Loucy (cell line): ENCODE measurements around the gene DALRD3.

ENCODE experiments used
- H2AFZ ChIP-seq: fragments of 200-600 bp; sonication (generic); 2 replicates; pipeline ENCODE4 v1.6.0; 2016; ENCODE audit warnings: antibody characterized with exemption, mild to moderate bottlenecking, low read length, moderate library complexity
- H3F3A ChIP-seq: fragments of 200-600 bp; 2 replicates; pipeline ENCODE4 v1.6.0; 2016; ENCODE audit warnings: antibody characterized with exemption, low read depth, mild to moderate bottlenecking
- H3K27me3 ChIP-seq: fragments of 200-600 bp; sonication (generic); 2 replicates; pipeline ENCODE4 v1.6.1; 2014; ENCODE audit warnings: low read length, mild to moderate bottlenecking; ENCODE audit not compliant: insufficient read depth, poor library complexity, severe bottlenecking
- H3K36me3 ChIP-seq: fragments of 200-600 bp; sonication (generic); 2 replicates; pipeline ENCODE4 v1.6.1; 2016; ENCODE audit warnings: low read length; ENCODE audit not compliant: insufficient read depth
- H3K4me1 ChIP-seq: fragments of 200-600 bp; sonication (generic); 2 replicates; pipeline ENCODE4 v1.5.1; 2014; ENCODE audit warnings: low read length, mild to moderate bottlenecking; ENCODE audit not compliant: insufficient read depth, poor library complexity, severe bottlenecking
- H3K4me2 ChIP-seq: fragments of 200-600 bp; sonication (generic); 2 replicates; pipeline ENCODE4 v1.6.0; 2014; ENCODE audit warnings: antibody characterized with exemption, low read length, low read depth, mild to moderate bottlenecking; ENCODE audit not compliant: poor library complexity, severe bottlenecking
- H3K4me3 ChIP-seq: fragments of 200-600 bp; sonication (generic); 2 replicates; pipeline ENCODE4 v1.5.1; 2014; ENCODE audit warnings: low read length, mild to moderate bottlenecking, mixed read lengths; ENCODE audit not compliant: poor library complexity, severe bottlenecking
- H3K79me2 ChIP-seq: fragments of 200-600 bp; sonication (generic); 2 replicates; pipeline ENCODE4 v1.6.1; 2014; ENCODE audit warnings: low read length; ENCODE audit not compliant: insufficient read depth
- H3K9ac ChIP-seq: fragments of 200-600 bp; sonication (generic); 2 replicates; pipeline ENCODE4 v1.6.0; 2014; ENCODE audit warnings: mild to moderate bottlenecking, low read depth, low read length, moderate library complexity; ENCODE audit not compliant: poor library complexity, severe bottlenecking
- H3K9me2 ChIP-seq: fragments of 200-600 bp; sonication (generic); replicated peaks from 2 replicates; pipeline ENCODE4 v1.6.1; 2016; ENCODE audit warnings: low read depth, low read length, mixed read lengths
- H3K9me3 ChIP-seq: fragments of 200-600 bp; sonication (generic); 2 replicates; pipeline ENCODE4 v1.6.1; 2014; ENCODE audit warnings: mild to moderate bottlenecking, antibody characterized with exemption, low read length, low read depth; ENCODE audit not compliant: insufficient read depth
- H4K20me1 ChIP-seq: fragments of 200-600 bp; sonication (generic); 2 replicates; pipeline ENCODE4 v1.6.0; 2014; ENCODE audit warnings: antibody characterized with exemption, low read length, mild to moderate bottlenecking; ENCODE audit not compliant: insufficient read depth, poor library complexity, severe bottlenecking
- EZH2phosphoT487 ChIP-seq: fragments of 200-600 bp; IDR thresholded peaks from 2 replicates; pipeline ENCODE4 v1.6.1; 2018; ENCODE audit warnings: antibody characterized with exemption, mild to moderate bottlenecking, moderate library complexity, borderline replicate concordance
- TF ChIP-seq, protein P1 (sequence below): fragments of 200-600 bp; sonication (generic); conservative IDR thresholded peaks from 2 replicates; pipeline ENCODE4 v1.5.1; 2014; ENCODE audit warnings: mild to moderate bottlenecking, antibody characterized with exemption, low read length

Gene DALRD3

DNA sequence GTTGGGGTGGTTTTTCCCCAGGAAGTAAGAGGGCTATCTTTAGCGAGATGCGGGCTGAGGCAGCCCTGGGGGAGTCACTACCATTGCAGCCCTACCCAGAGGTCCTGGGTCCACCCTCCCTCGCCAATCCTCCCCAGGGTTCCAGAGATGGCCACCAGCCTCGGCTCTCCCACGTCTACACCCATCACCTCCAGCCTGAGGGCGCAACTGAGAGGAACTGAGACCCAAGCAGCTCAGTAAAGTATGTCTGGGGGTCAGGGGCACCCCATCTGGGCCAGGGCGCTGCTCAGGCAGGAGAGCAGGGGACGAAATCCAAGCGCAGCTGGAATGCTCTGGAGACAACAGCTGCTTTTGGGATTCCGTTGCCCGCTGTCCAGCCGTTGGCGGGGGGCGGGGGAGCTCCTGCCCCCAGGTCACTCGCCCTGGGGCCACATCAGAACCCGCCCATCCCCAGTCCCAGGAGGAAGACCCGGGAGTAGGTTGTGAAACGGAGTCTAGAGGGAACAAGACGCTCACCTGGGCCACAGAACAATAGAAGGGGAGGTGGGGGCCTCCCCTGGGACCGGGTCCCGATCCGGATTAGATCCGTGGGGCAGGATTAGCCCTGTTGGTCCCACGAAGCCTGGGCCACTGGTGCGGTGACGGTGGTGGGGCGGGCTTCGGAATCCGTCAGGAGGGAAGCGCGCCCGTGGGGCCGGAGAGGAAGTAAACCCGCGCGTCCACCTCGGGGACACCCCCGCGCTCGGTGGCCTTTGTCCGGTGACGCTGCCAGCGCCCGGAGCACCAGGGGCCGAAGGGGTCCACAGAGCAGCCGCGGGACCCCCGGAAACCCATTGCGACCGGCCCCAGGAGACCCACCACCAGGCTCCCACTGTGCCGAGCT, 2.2 kb upstream of the DALRD3 start:
- no peaks in the 10 kb centered on the region for H3K9me2 ChIP-seq
- H3F3A ChIP-seq = peaks cover 3% of the 10 kb centered on the region; the same call in 1 of the 2 replicates
- peak overlapping the region; percentile 92 for H3K4me2 ChIP-seq
- peaks cover 35% of the 10 kb centered on the region; the same call in 1 of the 2 replicates for H3K36me3 ChIP-seq
- H3K4me1 ChIP-seq = peaks cover 32% of the 10 kb centered on the region
- peak overlapping the region; percentile 91 for H3K4me3 ChIP-seq
- peaks cover 64% of the 10 kb centered on the region for H3K79me2 ChIP-seq
- TF ChIP-seq, protein P1, sequence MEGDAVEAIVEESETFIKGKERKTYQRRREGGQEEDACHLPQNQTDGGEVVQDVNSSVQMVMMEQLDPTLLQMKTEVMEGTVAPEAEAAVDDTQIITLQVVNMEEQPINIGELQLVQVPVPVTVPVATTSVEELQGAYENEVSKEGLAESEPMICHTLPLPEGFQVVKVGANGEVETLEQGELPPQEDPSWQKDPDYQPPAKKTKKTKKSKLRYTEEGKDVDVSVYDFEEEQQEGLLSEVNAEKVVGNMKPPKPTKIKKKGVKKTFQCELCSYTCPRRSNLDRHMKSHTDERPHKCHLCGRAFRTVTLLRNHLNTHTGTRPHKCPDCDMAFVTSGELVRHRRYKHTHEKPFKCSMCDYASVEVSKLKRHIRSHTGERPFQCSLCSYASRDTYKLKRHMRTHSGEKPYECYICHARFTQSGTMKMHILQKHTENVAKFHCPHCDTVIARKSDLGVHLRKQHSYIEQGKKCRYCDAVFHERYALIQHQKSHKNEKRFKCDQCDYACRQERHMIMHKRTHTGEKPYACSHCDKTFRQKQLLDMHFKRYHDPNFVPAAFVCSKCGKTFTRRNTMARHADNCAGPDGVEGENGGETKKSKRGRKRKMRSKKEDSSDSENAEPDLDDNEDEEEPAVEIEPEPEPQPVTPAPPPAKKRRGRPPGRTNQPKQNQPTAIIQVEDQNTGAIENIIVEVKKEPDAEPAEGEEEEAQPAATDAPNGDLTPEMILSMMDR = no peak
- no peak for TF ChIP-seq EZH2phosphoT487
- H2AFZ ChIP-seq = no peak overlapping the region
- H3K9me3 ChIP-seq = no peaks in the 10 kb centered on the region
- H3K27me3 ChIP-seq = no peaks in the 10 kb centered on the region
- peak overlapping the region; percentile 98 for H3K9ac ChIP-seq
- peaks cover 65% of the 10 kb centered on the region for H4K20me1 ChIP-seq

DNA sequence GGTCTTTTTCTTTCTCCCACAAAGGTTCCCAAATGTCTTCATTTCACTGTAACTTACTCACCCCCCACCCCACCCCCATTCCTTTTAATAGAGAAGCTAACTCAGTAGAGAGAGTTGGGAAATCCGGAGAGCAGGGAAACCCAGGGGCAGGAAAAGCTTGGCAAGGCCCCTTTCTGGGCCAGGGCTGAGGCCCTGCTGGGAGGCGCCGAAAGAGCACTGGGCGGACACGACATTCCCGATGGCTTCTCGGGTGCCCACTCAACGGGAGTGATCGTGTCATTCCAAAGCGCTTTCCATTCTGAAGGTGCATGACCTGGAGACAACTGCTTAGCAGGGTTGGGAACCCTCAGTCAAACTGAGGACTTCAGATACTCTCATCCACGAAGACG, 1.6 kb upstream of the DALRD3 start:
- H3K9me2 ChIP-seq = no peaks in the 10 kb centered on the region
- peak overlapping the region; percentile 92 for H3K4me2 ChIP-seq
- no peak overlapping the region for H2AFZ ChIP-seq
- H3K27me3 ChIP-seq = no peaks in the 10 kb centered on the region
- peaks cover 61% of the 10 kb centered on the region for H4K20me1 ChIP-seq
- H3K9ac ChIP-seq = peak overlapping the region; percentile 98
- TF ChIP-seq, protein P1 = no peak
- no peak for TF ChIP-seq EZH2phosphoT487
- peaks cover 35% of the 10 kb centered on the region; the same call in 1 of the 2 replicates for H3K36me3 ChIP-seq
- peak overlapping the region; percentile 91 for H3K4me3 ChIP-seq
- H3K9me3 ChIP-seq = no peaks in the 10 kb centered on the region
- peaks cover 3% of the 10 kb centered on the region; the same call in 1 of the 2 replicates for H3F3A ChIP-seq
- peaks cover 61% of the 10 kb centered on the region for H3K79me2 ChIP-seq
- peaks cover 26% of the 10 kb centered on the region for H3K4me1 ChIP-seq

DNA sequence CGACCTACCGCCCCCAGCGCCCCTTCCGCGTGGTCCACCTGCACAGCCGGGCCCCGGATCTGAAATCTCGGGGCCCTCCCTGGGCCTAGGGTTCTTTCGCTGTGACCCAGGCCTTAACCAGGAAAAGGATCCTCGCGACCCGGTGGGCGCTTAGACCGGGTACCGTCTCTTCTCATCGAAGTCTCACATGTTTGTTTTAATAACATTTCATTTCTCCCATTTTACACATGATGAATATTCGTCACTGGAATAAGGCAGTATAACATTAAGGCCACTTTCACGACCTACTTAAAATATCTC, 277 bp upstream of the DALRD3 start:
- Histone ChIP-seq H3K79me2 (peaks cover 60% of the 10 kb centered on the region), H3K9me3 (no peaks in the 10 kb centered on the region), H3K27me3 (no peaks in the 10 kb centered on the region), H3K9ac (peak overlapping the region; percentile 67), H3K36me3 (peaks cover 35% of the 10 kb centered on the region; the same call in 1 of the 2 replicates), H3K4me1 (peaks cover 22% of the 10 kb centered on the region), H3K4me3 (peak overlapping the region; percentile 91), H4K20me1 (peaks cover 60% of the 10 kb centered on the region), H2AFZ (peak overlapping the region; percentile 55; the same call in 1 of the 2 replicates), H3K9me2 (no peaks in the 10 kb centered on the region), H3K4me2 (peak overlapping the region; percentile 92), H3F3A (peaks cover 3% of the 10 kb centered on the region; the same call in 1 of the 2 replicates)
- no peak for TF ChIP-seq EZH2phosphoT487
- TF ChIP-seq, protein P1 = no peak
